ENCODE data around the gene DOCK6. TPM values are rescaled to one million over a fixed set of nuclear protein-coding genes. Genes with fewer than 3 reads are reported as not detected.

DOCK6 gene
- total RNA-seq, 2 donors from 2014 or later = 30.5 to 49.3 TPM

DNA sequence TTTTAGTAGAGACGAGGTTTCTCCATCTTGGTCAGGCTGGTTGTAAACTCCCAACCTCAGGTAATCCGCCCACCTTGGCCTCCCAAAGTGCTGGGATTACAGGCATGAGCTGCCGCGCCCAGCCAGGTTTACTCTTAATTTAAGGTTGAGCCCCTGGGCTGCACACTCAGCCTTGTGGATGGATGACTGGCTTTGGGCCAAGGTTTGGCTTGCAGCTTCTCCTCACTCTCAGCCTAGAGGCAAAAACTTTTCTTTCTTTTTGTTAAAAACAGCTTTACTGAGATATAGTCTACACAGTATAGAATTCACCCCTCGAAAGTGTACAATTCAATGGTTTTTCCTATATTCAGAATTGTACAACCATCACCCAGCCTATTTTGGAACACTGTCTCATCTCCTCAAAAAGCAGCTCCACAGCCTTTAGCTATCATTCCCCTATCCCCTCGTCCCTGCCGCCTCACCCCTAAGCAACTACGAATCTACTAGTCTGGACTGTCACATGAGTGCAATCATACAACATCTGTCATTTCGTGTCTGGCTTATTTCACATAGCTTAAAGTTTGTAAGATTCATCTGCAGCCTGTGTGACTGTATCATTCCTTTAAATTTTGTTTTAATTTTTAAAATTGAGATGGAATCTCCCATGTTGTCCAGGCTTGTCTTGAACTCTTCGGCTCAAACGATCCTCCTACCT, 19.2 kb upstream of the DOCK6 start:
- DNase-seq (ENCODE audit: low spot score) (no peak), ATAC-seq (ENCODE audit: insufficient number of reproducible peaks, low FRiP score, low read depth) (no peak)

DNA sequence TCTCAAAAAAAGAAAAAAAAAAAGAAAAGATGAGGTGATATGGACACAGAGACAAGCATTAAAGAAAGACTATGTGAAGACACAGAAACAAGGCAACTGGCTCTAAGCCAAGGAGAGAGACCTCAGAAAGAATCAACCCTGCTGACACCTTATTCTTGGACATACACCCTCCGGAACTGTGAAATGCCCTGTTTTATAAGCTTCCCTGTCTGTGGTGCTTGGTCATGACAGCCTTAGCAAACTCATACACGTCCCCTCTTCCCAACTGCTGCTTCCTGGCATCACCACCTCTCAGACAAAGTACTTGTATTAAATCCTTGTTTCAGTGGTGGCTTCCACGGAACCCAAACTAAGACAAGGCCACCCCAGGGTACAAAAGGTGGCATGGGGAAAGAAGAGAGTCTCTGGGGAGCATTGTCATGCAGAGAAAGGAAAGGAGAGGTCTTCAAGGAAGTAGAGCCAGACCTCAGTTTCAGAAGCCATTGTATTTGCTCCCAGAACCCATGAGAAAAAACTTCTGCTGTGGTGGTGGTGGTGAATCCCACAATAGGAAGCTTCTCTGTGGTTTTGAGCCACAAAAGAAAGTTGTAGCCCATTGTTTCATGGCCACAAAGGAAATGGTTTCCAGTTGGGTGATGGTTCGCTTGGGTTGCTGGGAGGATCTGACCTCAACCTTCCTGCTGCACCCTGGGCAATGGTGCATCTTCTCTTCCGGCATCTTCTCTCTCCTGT, 17.3 kb upstream of the DOCK6 start:
- no peaks in the 10 kb centered on the region for H3K27me3 ChIP-seq (replicated peaks; ENCODE audit: insufficient read depth)
- no peak overlapping the region for H3K4me3 ChIP-seq
- no peak for TF ChIP-seq CTCF (IDR thresholded peaks at IDR 0.05)
- no peak for DNase-seq (ENCODE audit: low spot score)
- H3K9me3 ChIP-seq = no peaks in the 10 kb centered on the region
- no peak overlapping the region for H3K27ac ChIP-seq
- no peaks in the 10 kb centered on the region for H3K36me3 ChIP-seq
- peak; percentile 29 for ATAC-seq (ENCODE audit: insufficient number of reproducible peaks, low FRiP score, low read depth)
- H3K4me1 ChIP-seq (ENCODE audit: control insufficient read depth in 1 of 2, low read depth in 2 of 2) = no peaks in the 10 kb centered on the region

More for the DNA sequence above, 19.2 kb upstream of the DOCK6 start:
- Histone ChIP-seq H3K27me3 (replicated peaks; ENCODE audit: insufficient read depth) (no peaks in the 10 kb centered on the region), H3K4me1 (ENCODE audit: control insufficient read depth in 1 of 2, low read depth in 2 of 2) (no peaks in the 10 kb centered on the region), H3K36me3 (no peaks in the 10 kb centered on the region), H3K27ac (no peak overlapping the region), H3K4me3 (no peak overlapping the region), H3K9me3 (no peaks in the 10 kb centered on the region)
- no peak for TF ChIP-seq CTCF (IDR thresholded peaks at IDR 0.05)

- no peak for TF ChIP-seq CTCF (IDR thresholded peaks at IDR 0.05)
- ATAC-seq (ENCODE audit: insufficient number of reproducible peaks, low FRiP score, low read depth) (no peak), DNase-seq (ENCODE audit: low spot score) (no peak)
Measured at GRCh38 chr19:11278670-11279069, 16.3 kb upstream of the DOCK6 start.

DNA sequence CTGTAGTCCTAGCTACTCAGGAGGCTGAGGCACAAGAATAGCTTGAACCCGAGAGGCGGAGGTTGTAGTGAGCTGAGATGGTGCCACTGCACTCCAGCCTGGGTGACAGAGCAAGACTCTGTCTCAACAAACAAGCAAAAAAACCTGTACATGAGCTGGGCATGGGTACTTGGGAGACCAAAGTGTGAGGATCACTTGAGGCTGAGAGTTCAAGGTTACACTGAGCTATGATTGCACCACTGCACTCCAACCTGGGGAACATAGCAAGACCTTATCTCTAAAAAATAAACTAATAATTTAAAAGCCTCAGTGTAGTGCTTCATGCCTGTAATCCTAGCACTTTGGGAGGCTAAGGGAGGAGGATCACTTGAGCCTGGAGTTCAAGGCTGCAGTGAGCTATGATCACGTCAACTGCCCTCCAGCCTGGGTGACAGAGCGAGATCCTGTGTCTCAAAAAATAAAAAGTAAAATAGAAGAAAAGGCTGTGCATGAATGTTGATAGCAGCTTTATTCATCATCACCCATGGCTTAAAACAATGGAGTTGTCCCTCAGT, 12.3 kb upstream of the DOCK6 start:
- DNase-seq (ENCODE audit: low spot score) (no peak), ATAC-seq (ENCODE audit: insufficient number of reproducible peaks, low FRiP score, low read depth) (no peak)
- Histone ChIP-seq H3K27ac (no peak overlapping the region), H3K4me1 (ENCODE audit: control insufficient read depth in 1 of 2, low read depth in 2 of 2) (no peaks in the 10 kb centered on the region), H3K9me3 (no peaks in the 10 kb centered on the region), H3K36me3 (no peaks in the 10 kb centered on the region), H3K27me3 (replicated peaks; ENCODE audit: insufficient read depth) (no peaks in the 10 kb centered on the region), H3K4me3 (no peak overlapping the region)
- no peak for TF ChIP-seq CTCF (IDR thresholded peaks at IDR 0.05)

More at GRCh38 chr19:11278670-11279069, 16.3 kb upstream of the DOCK6 start:
- H3K9me3 ChIP-seq = no peaks in the 10 kb centered on the region
- H3K27ac ChIP-seq = no peak overlapping the region
- no peaks in the 10 kb centered on the region for H3K4me1 ChIP-seq (ENCODE audit: control insufficient read depth in 1 of 2, low read depth in 2 of 2)
- H3K36me3 ChIP-seq = no peaks in the 10 kb centered on the region
- H3K4me3 ChIP-seq = no peak overlapping the region
- no peaks in the 10 kb centered on the region for H3K27me3 ChIP-seq (replicated peaks; ENCODE audit: insufficient read depth)

DNA sequence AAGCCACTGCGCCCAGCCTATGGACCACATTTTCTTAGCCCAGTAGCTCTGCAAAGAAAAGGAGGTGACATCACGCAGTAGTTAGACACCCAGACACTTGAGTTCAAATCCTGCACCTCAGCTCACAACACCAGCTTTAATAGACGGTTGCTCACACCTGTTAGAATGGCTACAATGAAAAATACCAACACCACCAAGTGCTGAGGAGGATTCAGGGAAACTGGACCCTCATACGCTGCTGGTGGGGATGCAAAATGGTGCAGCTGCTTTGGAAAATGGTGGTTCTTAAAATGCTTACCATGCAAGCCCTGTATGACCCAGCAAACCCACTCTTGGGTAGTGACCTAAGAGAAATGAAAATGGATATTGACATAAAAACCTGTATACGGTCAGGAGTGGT, 11.7 kb upstream of the DOCK6 start:
- TF ChIP-seq CTCF (IDR thresholded peaks at IDR 0.05) = no peak
- DNase-seq (ENCODE audit: low spot score) (no peak), ATAC-seq (ENCODE audit: insufficient number of reproducible peaks, low FRiP score, low read depth) (no peak)
- H3K27me3 ChIP-seq (replicated peaks; ENCODE audit: insufficient read depth) = no peaks in the 10 kb centered on the region
- H3K4me1 ChIP-seq (ENCODE audit: control insufficient read depth in 1 of 2, low read depth in 2 of 2) = no peaks in the 10 kb centered on the region
- H3K27ac ChIP-seq = no peak overlapping the region
- no peaks in the 10 kb centered on the region for H3K36me3 ChIP-seq
- H3K9me3 ChIP-seq = no peaks in the 10 kb centered on the region
- H3K4me3 ChIP-seq = no peak overlapping the region

Measured in thoracic aorta (tissue), 2 donors.